Endothelial cell of umbilical vein (primary cell): ENCODE measurements around the gene PTPRD.

Experiments used
- POLR2A ChIP-seq: IDR thresholded peaks from 2 replicates; pipeline ENCODE4 v1.6.1; 2012; ENCODE audit warnings: low read depth, mild to moderate bottlenecking, control low read depth, low read length
- TF ChIP-seq, protein P1 (sequence below), 2 donors: IDR thresholded peaks; 1 replicate in 1 of 2; 2 replicates in 1 of 2; pipeline ENCODE4 v1.5.1; 2011; ENCODE audit warnings: low read length in 2 of 2, mild to moderate bottlenecking in 2 of 2, moderate library complexity in 2 of 2, control low read depth in 1 of 2, inconsistent platforms in 1 of 2, low read depth in 1 of 2; ENCODE audit not compliant: insufficient read depth in 1 of 2; ENCODE audit errors: extremely low read depth in 1 of 2

DNA sequence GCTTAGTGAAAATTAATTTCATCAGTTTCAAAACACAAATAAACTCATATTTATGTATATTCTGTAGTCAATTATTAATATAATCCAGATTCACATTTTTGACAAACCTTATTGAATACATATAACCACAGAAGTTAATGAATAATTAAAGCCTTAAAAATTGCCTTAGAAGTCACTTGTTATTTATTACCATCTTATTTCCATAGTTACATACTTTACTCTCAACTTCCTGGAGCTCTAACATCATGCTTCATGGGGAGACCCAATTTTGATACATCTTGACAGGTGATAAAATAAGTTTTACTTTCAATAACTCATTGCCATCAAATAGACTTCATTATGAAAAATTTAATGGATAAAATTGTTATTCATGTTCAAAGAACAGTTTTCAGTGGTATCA, 1038.7 kb downstream of the PTPRD start:
- TF ChIP-seq POLR2A, result no peak
- TF ChIP-seq, protein P1, sequence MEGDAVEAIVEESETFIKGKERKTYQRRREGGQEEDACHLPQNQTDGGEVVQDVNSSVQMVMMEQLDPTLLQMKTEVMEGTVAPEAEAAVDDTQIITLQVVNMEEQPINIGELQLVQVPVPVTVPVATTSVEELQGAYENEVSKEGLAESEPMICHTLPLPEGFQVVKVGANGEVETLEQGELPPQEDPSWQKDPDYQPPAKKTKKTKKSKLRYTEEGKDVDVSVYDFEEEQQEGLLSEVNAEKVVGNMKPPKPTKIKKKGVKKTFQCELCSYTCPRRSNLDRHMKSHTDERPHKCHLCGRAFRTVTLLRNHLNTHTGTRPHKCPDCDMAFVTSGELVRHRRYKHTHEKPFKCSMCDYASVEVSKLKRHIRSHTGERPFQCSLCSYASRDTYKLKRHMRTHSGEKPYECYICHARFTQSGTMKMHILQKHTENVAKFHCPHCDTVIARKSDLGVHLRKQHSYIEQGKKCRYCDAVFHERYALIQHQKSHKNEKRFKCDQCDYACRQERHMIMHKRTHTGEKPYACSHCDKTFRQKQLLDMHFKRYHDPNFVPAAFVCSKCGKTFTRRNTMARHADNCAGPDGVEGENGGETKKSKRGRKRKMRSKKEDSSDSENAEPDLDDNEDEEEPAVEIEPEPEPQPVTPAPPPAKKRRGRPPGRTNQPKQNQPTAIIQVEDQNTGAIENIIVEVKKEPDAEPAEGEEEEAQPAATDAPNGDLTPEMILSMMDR (IDR thresholded peaks at IDR 0.05; ENCODE audit: extremely low read depth in 1 of 2, insufficient read depth in 1 of 2, low read depth in 1 of 2, low read length in 2 of 2), result no peak
